Common myeloid progenitor, CD34-positive (primary cell): ENCODE results near the gene WDR45.

Experiments
- CTCF ChIA-PET: fragments of 350-600 bp; sonication (Branson Sonifier 250); formaldehyde crosslinking; loops from one replicate; lab custom pipeline; 2021; ENCODE audit warnings: antibody characterized with exemption; lab: Charles Lee
- POLR2A ChIA-PET: fragments of 350-600 bp; sonication (Branson Sonifier 250); formaldehyde crosslinking; loops from one replicate; lab custom pipeline; 2021; ENCODE audit warnings: antibody characterized with exemption; lab: Charles Lee
- DNase-seq, 3 donors: peaks; one replicate each; pipeline versions ENCODE4 v3.0.0 to v3.0.0-alpha.2; 2013
- H3K27ac ChIP-seq, 2 experiments: 1 replicate in 1 of 2; 2 replicates in 1 of 2; pipeline ENCODE4 v1.7.0; 2013; ENCODE audit warnings: inconsistent platforms in 2 of 2, low read length in 2 of 2, mild to moderate bottlenecking in 2 of 2, low read depth in 1 of 2, moderate library complexity in 1 of 2; ENCODE audit not compliant: severe bottlenecking in 2 of 2, insufficient read depth in 1 of 2, poor library complexity in 1 of 2
- H3K27me3 ChIP-seq, 5 experiments: replicated peaks in 2 of 5; 1 replicate in 3 of 5; 2 replicates in 2 of 5; pipeline versions ENCODE4 v1.6.1 to v1.7.0; 2013; ENCODE audit warnings: low read length in 4 of 5, mild to moderate bottlenecking in 2 of 5, moderate library complexity in 2 of 5, inconsistent platforms in 1 of 5; ENCODE audit not compliant: insufficient read depth in 5 of 5, control insufficient read depth in 4 of 5
- H3K36me3 ChIP-seq, 4 experiments: 1 replicate in 2 of 4; 2 replicates in 2 of 4; pipeline versions ENCODE4 v1.6.1 to v1.7.0; 2013; ENCODE audit warnings: low read length in 3 of 4, control low read depth in 1 of 4, mild to moderate bottlenecking in 1 of 4; ENCODE audit not compliant: control insufficient read depth in 4 of 4, insufficient read depth in 4 of 4
- H3K4me1 ChIP-seq, 4 experiments: 1 replicate in 3 of 4; 2 replicates in 1 of 4; pipeline versions ENCODE4 v1.6.1 to v1.7.1; 2013; ENCODE audit warnings: low read length in 3 of 4, mild to moderate bottlenecking in 3 of 4, control low read depth in 1 of 4, inconsistent platforms in 1 of 4, moderate library complexity in 1 of 4; ENCODE audit not compliant: control insufficient read depth in 4 of 4, insufficient read depth in 4 of 4; ENCODE audit errors: control extremely low read depth in 1 of 4
- H3K4me3 ChIP-seq, 7 experiments: 1 replicate in 4 of 7; 2 replicates in 3 of 7; pipeline versions ENCODE4 v1.5.1 to v1.7.0; 2013; ENCODE audit warnings: mild to moderate bottlenecking in 7 of 7, low read length in 6 of 7, moderate library complexity in 6 of 7, inconsistent platforms in 2 of 7, low read depth in 2 of 7, control low read depth in 1 of 7; ENCODE audit not compliant: insufficient read depth in 4 of 7, control insufficient read depth in 1 of 7; ENCODE audit errors: extremely low read depth in 1 of 7
- H3K9me3 ChIP-seq, 5 experiments: 1 replicate in 4 of 5; 2 replicates in 1 of 5; pipeline versions ENCODE4 v1.6.1 to v1.7.1; 2013; ENCODE audit warnings: low read length in 4 of 5, mild to moderate bottlenecking in 2 of 5, inconsistent platforms in 1 of 5, low read depth in 1 of 5, moderate library complexity in 1 of 5; ENCODE audit not compliant: control insufficient read depth in 4 of 5, insufficient read depth in 2 of 5; ENCODE audit errors: control extremely low read depth in 1 of 5
- WGBS: methylation state at CpG from one replicate; pipeline ENCODE4 v1.1.5; 2013; ENCODE audit not compliant: insufficient coverage; 5-methylcytosine and 5-hydroxymethylcytosine counted together

The WDR45 gene

GRCh38 chrX:49041744-49042580 lies 37.7 kb downstream of the WDR45 start:
- ChIA-PET POLR2A (interaction anchor here (0.9 to 1.4 kb wide), 2 partner anchors 40 to 59 kb away, joined by 3 to 4 read pairs; partner anchors contain the start of gene GRIPAP1), CTCF (interaction anchor here (0.8 to 1.6 kb wide), 4 partner anchors 14 to 70 kb away, joined by 3 to 4 read pairs (median 4); partner anchors contain the start of gene KCND1)
- Histone ChIP-seq H3K9me3 (no peaks in the 10 kb centered on the region), H3K36me3 (peaks cover 0 to 19% (median 10%) of the 10 kb centered on the region in 4 experiments), H3K4me3 (peak overlapping the region; percentile 68 to 84 (median 76)), H3K27ac (peak overlapping the region; percentile 65 to 90), H3K4me1 (peaks cover 6 to 44% (median 36%) of the 10 kb centered on the region in 4 experiments), H3K27me3 (no peaks in the 10 kb centered on the region)
- WGBS = 49% methylated on average over 6 of the region's 10 CpGs
- DNase-seq = peak in 2 of 3 donors; percentile 15 to 16

DNA sequence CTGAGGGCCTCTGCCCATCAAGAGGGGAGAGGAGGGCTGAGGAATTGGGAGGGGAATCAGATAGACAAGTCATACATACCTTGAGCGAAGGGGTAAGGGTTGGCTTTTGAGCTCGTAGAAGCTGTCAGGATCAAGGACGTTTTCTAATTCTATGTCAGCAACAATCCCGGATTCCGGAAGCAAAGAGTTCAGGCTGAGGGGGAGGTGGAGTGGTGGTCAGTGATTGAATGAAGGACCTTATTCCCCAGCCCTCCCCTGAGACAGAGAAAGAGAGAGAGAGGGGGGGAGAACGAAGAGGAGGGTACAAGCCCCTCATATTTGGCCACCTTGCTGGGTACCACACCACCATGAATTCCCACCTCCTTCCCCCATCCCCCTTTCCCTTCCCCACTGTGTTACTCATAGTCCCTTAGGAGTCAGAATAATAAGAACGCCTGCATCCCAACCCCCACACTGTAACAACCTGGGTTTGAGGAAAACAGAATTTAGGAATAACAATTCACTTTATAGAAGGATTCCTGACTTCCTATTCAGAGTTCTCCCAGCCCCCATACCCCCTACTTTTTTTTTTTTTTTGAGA lies 39.2 kb downstream of the WDR45 start:
- Histone ChIP-seq H3K27me3 (no peaks in the 10 kb centered on the region), H3K9me3 (no peaks in the 10 kb centered on the region), H3K4me1 (peaks cover 6 to 44% (median 36%) of the 10 kb centered on the region in 4 experiments), H3K27ac (peak overlapping the region; percentile 29 to 56), H3K36me3 (peaks cover 0 to 21% (median 11%) of the 10 kb centered on the region in 4 experiments), H3K4me3 (peak overlapping the region in 4 of 7 experiments; percentile 25 to 54 (median 41))
- WGBS = 70% methylated on average over 5 of the region's 7 CpGs
- ChIA-PET POLR2A (interaction anchor here (0.6 to 1.5 kb wide), 4 partner anchors 9 to 387 kb away, joined by 3 to 10 read pairs (median 6); partner anchors contain the start of gene GRIPAP1), CTCF (interaction anchor here (1.4 to 1.7 kb wide), 2 partner anchors 10 to 69 kb away, joined by 4 to 6 read pairs; partner anchors contain the start of gene KCND1)
- DNase-seq = no peak

DNA sequence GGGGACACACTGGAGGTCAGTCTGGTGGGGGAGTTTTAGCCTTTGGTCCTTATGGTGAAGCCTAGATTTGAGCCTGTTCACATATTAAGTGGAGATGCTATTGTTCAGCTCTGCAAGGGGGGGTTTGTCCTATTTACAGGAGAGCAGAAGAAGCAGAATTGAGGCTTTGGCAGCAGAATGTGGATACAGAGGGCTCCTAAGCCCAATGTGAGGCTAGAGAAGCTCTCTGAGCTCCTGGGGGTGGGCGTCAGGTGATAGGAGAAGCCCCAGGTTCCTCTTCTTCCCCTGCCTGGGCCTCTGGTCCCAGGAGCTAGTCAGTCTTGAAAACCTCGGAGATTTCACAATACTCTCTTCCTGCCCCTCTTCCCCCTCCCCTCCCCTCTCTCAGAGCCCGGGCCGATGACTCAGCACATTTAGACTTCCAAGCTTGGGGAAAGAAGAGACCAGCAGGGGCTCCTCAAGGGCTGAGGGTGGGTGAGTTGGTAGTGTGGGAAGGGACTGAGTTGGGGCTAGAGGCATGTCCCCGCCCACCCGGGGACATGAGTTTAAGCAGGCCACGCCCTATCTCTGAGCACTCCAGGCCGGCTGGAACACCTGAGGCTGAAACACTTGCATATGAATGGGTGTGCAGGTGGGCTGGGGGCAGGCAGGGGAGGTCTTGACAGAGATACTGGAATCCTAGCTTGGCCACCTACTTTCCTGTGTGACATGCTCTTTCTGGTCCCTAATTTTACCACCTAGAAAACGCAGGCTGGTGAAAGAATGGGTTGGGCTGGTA lies 39.9 kb downstream of the WDR45 start:
- DNase-seq = peak; percentile 94 to 97 (median 97)
- POLR2A ChIA-PET = interaction anchor here (0.6 to 1.5 kb wide), 4 partner anchors 9 to 386 kb away, joined by 3 to 10 read pairs (median 6); partner anchors contain the start of gene GRIPAP1
- WGBS = 29% methylated on average over 5 of the region's 9 CpGs
- Histone ChIP-seq H3K4me3 (peak overlapping the region in 5 of 7 experiments; percentile 10 to 54 (median 34)), H3K27ac (peak overlapping the region; percentile 29 to 79), H3K27me3 (no peaks in the 10 kb centered on the region), H3K36me3 (peaks cover 0 to 23% (median 11%) of the 10 kb centered on the region in 4 experiments), H3K4me1 (peaks cover 6 to 44% (median 36%) of the 10 kb centered on the region in 4 experiments), H3K9me3 (no peaks in the 10 kb centered on the region)
- CTCF ChIA-PET = interaction anchor here (0.8 to 1.7 kb wide), 6 partner anchors 9 to 81 kb away, joined by 3 to 6 read pairs (median 4); partner anchors contain the start of gene KCND1

DNA sequence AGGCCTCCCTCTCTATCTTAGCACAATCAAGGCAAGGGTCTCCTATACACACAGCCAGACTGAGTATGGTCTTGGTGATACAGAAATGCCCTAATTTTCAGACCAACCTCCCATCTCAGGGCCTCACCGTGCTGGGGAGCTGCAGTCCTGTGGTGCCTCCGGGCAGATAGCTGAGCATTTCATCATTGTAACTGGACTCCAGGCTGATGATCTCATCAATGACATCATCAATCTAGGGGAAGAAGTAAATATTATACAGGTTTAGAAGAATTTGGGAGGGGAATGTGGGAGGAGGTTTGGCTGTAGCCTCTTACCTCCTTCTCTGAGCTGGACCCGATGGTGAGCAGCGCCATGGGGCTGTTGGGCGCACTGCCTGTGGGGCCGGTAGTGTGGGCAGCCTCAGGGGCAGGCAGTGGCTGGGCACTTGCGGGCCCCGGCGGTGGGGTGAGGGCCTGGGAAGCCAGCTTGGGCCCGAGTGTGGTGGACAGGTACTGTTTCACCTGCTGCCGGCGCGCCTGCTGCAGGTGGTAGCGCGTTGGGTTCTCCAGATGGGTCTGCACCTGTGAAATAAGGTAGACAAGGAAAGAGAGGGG lies 41.7 kb downstream of the WDR45 start:
- H3K4me3 ChIP-seq = no peak overlapping the region
- CTCF ChIA-PET = interaction anchor here (1.4 kb wide), 1 partner anchor 66 kb away, joined by 3 read pairs; the partner anchor contains the start of gene KCND1
- H3K4me1 ChIP-seq = peaks cover 6 to 40% (median 33%) of the 10 kb centered on the region in 4 experiments
- H3K9me3 ChIP-seq = no peaks in the 10 kb centered on the region
- POLR2A ChIA-PET = no interaction called here
- 96% methylated on average over 12 of the region's 15 CpGs for WGBS
- DNase-seq = no peak
- no peaks in the 10 kb centered on the region for H3K27me3 ChIP-seq
- peak overlapping the region in 1 of 2 experiments; percentile 79 for H3K27ac ChIP-seq
- H3K36me3 ChIP-seq = peaks cover 5 to 41% (median 18%) of the 10 kb centered on the region in 4 experiments

- POLR2A ChIA-PET = interaction anchor here (1.2 kb wide), 1 partner anchor 9 kb away, joined by 6 read pairs; no protein-coding TSS in a partner anchor
- Histone ChIP-seq H3K36me3 (peaks cover 2 to 41% (median 19%) of the 10 kb centered on the region in 4 experiments), H3K27me3 (no peaks in the 10 kb centered on the region), H3K27ac (no peak overlapping the region), H3K9me3 (no peaks in the 10 kb centered on the region), H3K4me3 (no peak overlapping the region), H3K4me1 (no peaks in the 10 kb centered on the region)
- DNase-seq = no peak
- WGBS = 90% methylated on average over 6 of the region's 6 CpGs
- CTCF ChIA-PET = interaction anchor here (1.2 to 1.3 kb wide), 2 partner anchors 9 kb away, joined by 6 read pairs; no protein-coding TSS in a partner anchor
Observed at GRCh38 chrX:49030283-49030682, 49.4 kb downstream of the WDR45 start.

- POLR2A ChIA-PET = no interaction called here
- no peaks in the 10 kb centered on the region for H3K9me3 ChIP-seq
Observed at GRCh38 chrX:49029876-49030275, 49.8 kb downstream of the WDR45 start.

More at GRCh38 chrX:49029876-49030275, 49.8 kb downstream of the WDR45 start:
- Histone ChIP-seq H3K36me3 (peaks cover 2 to 41% (median 19%) of the 10 kb centered on the region in 4 experiments), H3K27me3 (no peaks in the 10 kb centered on the region), H3K4me1 (no peaks in the 10 kb centered on the region), H3K4me3 (no peak overlapping the region), H3K27ac (no peak overlapping the region)
- DNase-seq = no peak
- CTCF ChIA-PET = interaction anchor here (1.2 kb wide), 1 partner anchor 10 kb away, joined by 6 read pairs; no protein-coding TSS in a partner anchor
- WGBS = 100% methylated on average over 2 of the region's 6 CpGs
